Endothelial cell of umbilical vein (primary cell): ENCODE measurements around the gene NTN5. TPM values are rescaled to one million over a fixed set of nuclear protein-coding genes. Genes with fewer than 3 reads are reported as not detected.

Experiments
- BruUV-seq: library from RNA; stranded (reverse); fragments of 400-500 nt; replicated peaks from 2 replicates; lab custom pipeline; 2021; lab: Mats Ljungman, UMichigan
- CTCF ChIA-PET: fragments of 300-600, 350-600 bp; sonication (Branson Sonifier 250); formaldehyde crosslinking; loops from one replicate; lab custom pipeline; 2021; ENCODE audit warnings: antibody characterized with exemption, inconsistent platforms; lab: Charles Lee
- POLR2A ChIA-PET: fragments of 300-600, 350-600 bp; sonication (Branson Sonifier 250); formaldehyde crosslinking; loops from one replicate; lab custom pipeline; 2021; ENCODE audit warnings: antibody characterized with exemption, inconsistent platforms; lab: Charles Lee
- DNase-seq: peaks from one replicate; pipeline ENCODE4 v3.0.0-alpha.2; 2011; ENCODE audit warnings: low read depth, low spot score
- FAIRE-seq: peaks from 2 replicates; lab custom pipeline; 2011; peaks lifted over from hg19 to GRCh38; lab: Jason Lieb, UNC
- H2AFZ ChIP-seq: 2 replicates; pipeline ENCODE4 v1.6.0; 2012; ENCODE audit warnings: low read depth, low read length, control low read depth, inconsistent platforms
- H3K27ac ChIP-seq: 2 replicates; pipeline ENCODE4 v1.5.1; 2011; ENCODE audit warnings: low read depth, mild to moderate bottlenecking, control low read depth, low read length, moderate library complexity; ENCODE audit not compliant: insufficient read depth
- H3K27me3 ChIP-seq, 2 experiments: 2 replicates each; pipeline versions ENCODE4 v1.6.0 to v1.6.1; 2011; ENCODE audit warnings: low read length in 2 of 2, mixed read lengths in 1 of 2; ENCODE audit not compliant: control insufficient read depth in 2 of 2, insufficient read depth in 2 of 2
- H3K36me3 ChIP-seq, 2 experiments: 2 replicates in 1 of 2; 3 replicates in 1 of 2; pipeline ENCODE4 v1.5.1; 2011; ENCODE audit warnings: low read length in 2 of 2, mild to moderate bottlenecking in 1 of 2, moderate library complexity in 1 of 2; ENCODE audit not compliant: control insufficient read depth in 2 of 2, insufficient read depth in 2 of 2; ENCODE audit errors: extremely low read depth in 1 of 2
- H3K4me1 ChIP-seq: 3 replicates; pipeline ENCODE4 v1.5.1; 2011; ENCODE audit warnings: mild to moderate bottlenecking, low read length; ENCODE audit not compliant: control insufficient read depth, insufficient read depth; ENCODE audit errors: extremely low read depth
- H3K4me2 ChIP-seq: 2 replicates; pipeline ENCODE4 v1.6.1; 2011; ENCODE audit warnings: low read length, control low read depth, mixed read lengths; ENCODE audit not compliant: insufficient read depth
- H3K4me3 ChIP-seq, 3 experiments: fragments of 200-600 bp in 1 of 3; sonication (generic), shearing (Covaris generic) in 1 of 3; replicated peaks in 1 of 3; 2 replicates each; pipeline ENCODE4 v1.5.1; 2011 to 2016; ENCODE audit warnings: control low read depth in 3 of 3, low read length in 3 of 3, mild to moderate bottlenecking in 2 of 3, inconsistent platforms in 1 of 3, low read depth in 1 of 3, moderate library complexity in 1 of 3; ENCODE audit not compliant: insufficient read depth in 1 of 3
- H3K79me2 ChIP-seq: 2 replicates; pipeline ENCODE4 v1.6.0; 2012; ENCODE audit warnings: low read length, inconsistent platforms; ENCODE audit not compliant: control insufficient read depth, insufficient read depth
- H3K9ac ChIP-seq: replicated peaks from 2 replicates; pipeline ENCODE3; 2011; ENCODE audit warnings: low read length, control low read depth; ENCODE audit not compliant: insufficient read depth; ENCODE audit errors: extremely low read depth
- H3K9me1 ChIP-seq: replicated peaks from 3 replicates; pipeline ENCODE4 v1.6.0; 2011; ENCODE audit warnings: mild to moderate bottlenecking, low read length; ENCODE audit not compliant: control insufficient read depth, insufficient read depth; ENCODE audit errors: extremely low read depth
- H3K9me3 ChIP-seq: replicated peaks from 2 replicates; pipeline ENCODE4 v1.5.1; 2012; ENCODE audit warnings: low read length, inconsistent platforms; ENCODE audit not compliant: control insufficient read depth, insufficient read depth
- H4K20me1 ChIP-seq: replicated peaks from 2 replicates; pipeline ENCODE3; 2011; ENCODE audit warnings: mild to moderate bottlenecking, low read length; ENCODE audit not compliant: control insufficient read depth, insufficient read depth; ENCODE audit errors: extremely low read depth
- EZH2 ChIP-seq: IDR thresholded peaks from 2 replicates; pipeline ENCODE4 v1.6.1; 2012; ENCODE audit warnings: borderline replicate concordance, low read depth, mild to moderate bottlenecking, moderate library complexity, low read length, inconsistent platforms; ENCODE audit not compliant: severe bottlenecking
- GATA2 ChIP-seq: IDR thresholded peaks from 2 replicates; pipeline ENCODE4 v1.7.0; 2011; ENCODE audit warnings: low read depth, mild to moderate bottlenecking, moderate library complexity, mixed read lengths, low read length; ENCODE audit not compliant: insufficient read length, insufficient read depth
- JUN ChIP-seq: IDR thresholded peaks from 2 replicates; pipeline ENCODE4 v1.6.1; 2011; ENCODE audit warnings: borderline replicate concordance, low read depth; ENCODE audit not compliant: insufficient read length, insufficient read depth
- MAX ChIP-seq: IDR thresholded peaks from 2 replicates; pipeline ENCODE4 v1.6.1; 2011; ENCODE audit not compliant: insufficient read depth, insufficient read length
- POLR2A ChIP-seq: IDR thresholded peaks from 2 replicates; pipeline ENCODE4 v1.6.1; 2012; ENCODE audit warnings: low read depth, mild to moderate bottlenecking, control low read depth, low read length
- POLR2AphosphoS5 ChIP-seq: IDR thresholded peaks from 2 replicates; pipeline ENCODE4 v1.6.1; 2012; ENCODE audit warnings: low read depth, mild to moderate bottlenecking, control low read depth, low read length, moderate library complexity; ENCODE audit not compliant: insufficient read depth
- dilution Hi-C: fragments of 300-500 bp; cut with MboI; formaldehyde crosslinking; loops from one replicate; pipeline ENCODE4 v1.15.0; 2019; ENCODE audit warnings: low sequenced_read_pairs; ENCODE audit not compliant: extremely low pct_ligation_motif_present
- intact Hi-C: fragments of 100-400 bp; cut with micrococcal nuclease; formaldehyde crosslinking; loops from one replicate; pipeline ENCODE4 v1.10.0; 2022
- polyA plus RNA-seq, 4 experiments: library from polyadenylated mRNA; depleted of rRNA in 3 of 4; stranded (reverse) in 3 of 4; unstranded in 1 of 4; fragments of >200 nt; gene quantifications; 2 replicates each; pipeline versions ENCODE4 v1.2.1 to v1.2.3, GENCODE V29; 2011 to 2012; ENCODE audit warnings: missing spikeins in 1 of 4
- total RNA-seq: library from RNA; stranded (reverse); gene quantifications from 2 replicates; pipeline ENCODE4 v1.2.3, GENCODE V29; 2021

Gene NTN5
- total and polyA plus RNA-seq, 2 donors (not counting 3 experiments of a cell fraction or from before 2014, with no cell fraction given) = 0.11 TPM; not detected in 1

DNA sequence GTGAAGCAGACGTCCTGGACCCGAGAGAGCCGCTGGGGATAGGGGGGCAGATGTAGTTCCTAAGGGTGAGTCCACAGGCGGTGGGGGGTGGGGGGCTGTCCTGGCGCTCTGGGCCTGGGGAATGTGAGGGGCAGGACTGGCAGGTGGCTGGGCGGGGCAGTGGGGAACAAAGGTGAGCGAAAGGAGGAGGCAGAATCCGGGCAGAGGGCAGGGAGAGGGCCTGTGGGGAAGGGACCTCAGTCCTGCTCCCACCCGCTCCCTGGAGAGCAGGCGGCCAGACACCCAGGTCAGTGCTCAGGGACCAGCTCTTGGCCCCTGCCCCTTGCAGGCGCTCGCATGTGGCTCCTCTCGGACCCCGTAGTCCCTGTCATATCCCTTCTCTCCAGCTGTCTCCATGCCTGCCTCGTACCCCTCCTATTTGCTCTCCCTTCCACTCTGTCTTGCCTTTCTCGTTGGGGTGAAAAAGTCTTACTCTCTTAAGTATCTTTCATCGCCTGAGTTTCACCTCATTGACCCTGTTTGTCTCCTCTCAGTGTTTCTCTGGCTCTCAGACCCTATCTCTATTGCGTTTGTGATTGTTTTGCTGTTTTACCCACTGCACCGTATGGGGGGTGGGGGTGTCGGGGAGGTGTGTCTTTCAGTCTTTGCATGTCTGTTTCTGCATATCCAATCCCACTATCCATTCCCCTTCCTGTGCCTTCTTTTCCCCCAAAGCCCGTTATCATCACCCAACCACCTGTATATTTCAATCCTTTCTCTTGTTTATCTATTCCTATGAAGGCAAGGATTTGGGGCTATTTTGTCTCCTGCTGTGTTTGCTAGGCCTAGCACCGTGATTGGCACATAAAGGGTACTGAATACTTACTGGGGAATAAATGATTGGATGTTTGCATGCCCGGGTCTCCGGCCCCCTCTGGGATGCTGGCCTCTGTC lies 47.8 kb downstream of the NTN5 start:
- H3K79me2 ChIP-seq = peaks cover 2% of the 10 kb centered on the region
- H3K36me3 ChIP-seq = peaks cover 0 to 2% of the 10 kb centered on the region in 2 experiments
- ChIA-PET POLR2A (no interaction called here), CTCF (no interaction called here)
- TSS peak; percentile 2 for BruUV-seq
- H2AFZ ChIP-seq = no peak overlapping the region
- H3K9me1 ChIP-seq = no peaks in the 10 kb centered on the region
- H3K27ac ChIP-seq = no peak overlapping the region
- TF ChIP-seq POLR2AphosphoS5 (no peak), POLR2A (no peak), GATA2 (no peak), MAX (no peak), JUN (no peak), EZH2 (no peak)
- no peaks in the 10 kb centered on the region for H3K9me3 ChIP-seq
- DNase-seq (no peak), FAIRE-seq (no peak)
- dilution Hi-C loops (no loop called here), intact Hi-C loops (no loop called here)
- no peaks in the 10 kb centered on the region for H4K20me1 ChIP-seq
- H3K4me1 ChIP-seq = peaks cover 10% of the 10 kb centered on the region
- H3K9ac ChIP-seq = peak overlapping the region; percentile 68
- H3K27me3 ChIP-seq = no peaks in the 10 kb centered on the region
- H3K4me2 ChIP-seq = peak overlapping the region; percentile 50
- peak overlapping the region in 2 of 3 experiments; percentile 18 to 52 for H3K4me3 ChIP-seq
